ENCODE measurements around the gene HEMK1.

Gene HEMK1

GRCh38 chr3:50525191-50525910 lies 44.0 kb upstream of the HEMK1 start:
- Histone ChIP-seq H3K36me3 (no peaks in the 10 kb centered on the region), H3K4me3 (ENCODE audit: low read depth, low read length) (no peak overlapping the region), H3K27me3 (no peaks in the 10 kb centered on the region), H3K9me3 (no peaks in the 10 kb centered on the region), H3K4me1 (peaks cover 8% of the 10 kb centered on the region)
- no peak for DNase-seq
- TF ChIP-seq, protein P1, sequence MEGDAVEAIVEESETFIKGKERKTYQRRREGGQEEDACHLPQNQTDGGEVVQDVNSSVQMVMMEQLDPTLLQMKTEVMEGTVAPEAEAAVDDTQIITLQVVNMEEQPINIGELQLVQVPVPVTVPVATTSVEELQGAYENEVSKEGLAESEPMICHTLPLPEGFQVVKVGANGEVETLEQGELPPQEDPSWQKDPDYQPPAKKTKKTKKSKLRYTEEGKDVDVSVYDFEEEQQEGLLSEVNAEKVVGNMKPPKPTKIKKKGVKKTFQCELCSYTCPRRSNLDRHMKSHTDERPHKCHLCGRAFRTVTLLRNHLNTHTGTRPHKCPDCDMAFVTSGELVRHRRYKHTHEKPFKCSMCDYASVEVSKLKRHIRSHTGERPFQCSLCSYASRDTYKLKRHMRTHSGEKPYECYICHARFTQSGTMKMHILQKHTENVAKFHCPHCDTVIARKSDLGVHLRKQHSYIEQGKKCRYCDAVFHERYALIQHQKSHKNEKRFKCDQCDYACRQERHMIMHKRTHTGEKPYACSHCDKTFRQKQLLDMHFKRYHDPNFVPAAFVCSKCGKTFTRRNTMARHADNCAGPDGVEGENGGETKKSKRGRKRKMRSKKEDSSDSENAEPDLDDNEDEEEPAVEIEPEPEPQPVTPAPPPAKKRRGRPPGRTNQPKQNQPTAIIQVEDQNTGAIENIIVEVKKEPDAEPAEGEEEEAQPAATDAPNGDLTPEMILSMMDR (IDR thresholded peaks at IDR 0.05; ENCODE audit: low read depth, low read length) = no peak

DNA sequence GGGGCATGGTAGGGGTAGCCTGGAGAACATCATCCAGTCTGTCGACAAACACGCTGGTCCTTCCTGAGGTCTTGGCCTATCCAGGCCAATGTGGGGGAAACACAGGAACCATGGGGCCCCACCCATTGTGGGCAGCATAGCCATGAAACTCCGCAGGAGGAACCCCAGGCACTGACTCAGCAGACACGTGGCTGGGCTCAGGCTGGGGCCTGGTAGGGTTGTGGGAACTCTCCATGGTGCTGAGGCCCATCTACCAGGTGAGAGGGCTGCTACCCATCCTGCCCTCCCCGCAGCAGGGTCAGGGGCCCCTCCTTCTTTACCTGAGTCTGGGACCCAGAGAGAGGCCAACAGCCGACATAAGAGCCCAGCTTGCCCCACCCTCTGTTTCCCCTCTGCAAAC lies 43.3 kb upstream of the HEMK1 start:
- Histone ChIP-seq H3K27me3 (no peaks in the 10 kb centered on the region), H3K4me3 (ENCODE audit: low read depth, low read length) (no peak overlapping the region), H3K9me3 (no peaks in the 10 kb centered on the region), H3K4me1 (peaks cover 4% of the 10 kb centered on the region), H3K36me3 (no peaks in the 10 kb centered on the region)
- DNase-seq = no peak
- TF ChIP-seq, protein P1 (IDR thresholded peaks at IDR 0.05; ENCODE audit: low read depth, low read length) = no peak

GRCh38 chr3:50530001-50530970 lies 39.0 kb upstream of the HEMK1 start:
- TF ChIP-seq, protein P1 (IDR thresholded peaks at IDR 0.05; ENCODE audit: low read depth, low read length) = no peak
- Histone ChIP-seq H3K36me3 (no peaks in the 10 kb centered on the region), H3K9me3 (no peaks in the 10 kb centered on the region), H3K4me1 (no peaks in the 10 kb centered on the region; the same call in 1 of the 2 replicates), H3K27me3 (no peaks in the 10 kb centered on the region), H3K4me3 (ENCODE audit: low read depth, low read length) (no peak overlapping the region)
- no peak for DNase-seq

GRCh38 chr3:50531201-50531600 lies 38.1 kb upstream of the HEMK1 start:
- H3K9me3 ChIP-seq = no peaks in the 10 kb centered on the region
- H3K27me3 ChIP-seq = no peaks in the 10 kb centered on the region
- no peaks in the 10 kb centered on the region for H3K4me1 ChIP-seq
- TF ChIP-seq, protein P1 (IDR thresholded peaks at IDR 0.05; ENCODE audit: low read depth, low read length) = no peak
- H3K4me3 ChIP-seq (ENCODE audit: low read depth, low read length) = no peak overlapping the region
- no peaks in the 10 kb centered on the region for H3K36me3 ChIP-seq
- DNase-seq = no peak

DNA sequence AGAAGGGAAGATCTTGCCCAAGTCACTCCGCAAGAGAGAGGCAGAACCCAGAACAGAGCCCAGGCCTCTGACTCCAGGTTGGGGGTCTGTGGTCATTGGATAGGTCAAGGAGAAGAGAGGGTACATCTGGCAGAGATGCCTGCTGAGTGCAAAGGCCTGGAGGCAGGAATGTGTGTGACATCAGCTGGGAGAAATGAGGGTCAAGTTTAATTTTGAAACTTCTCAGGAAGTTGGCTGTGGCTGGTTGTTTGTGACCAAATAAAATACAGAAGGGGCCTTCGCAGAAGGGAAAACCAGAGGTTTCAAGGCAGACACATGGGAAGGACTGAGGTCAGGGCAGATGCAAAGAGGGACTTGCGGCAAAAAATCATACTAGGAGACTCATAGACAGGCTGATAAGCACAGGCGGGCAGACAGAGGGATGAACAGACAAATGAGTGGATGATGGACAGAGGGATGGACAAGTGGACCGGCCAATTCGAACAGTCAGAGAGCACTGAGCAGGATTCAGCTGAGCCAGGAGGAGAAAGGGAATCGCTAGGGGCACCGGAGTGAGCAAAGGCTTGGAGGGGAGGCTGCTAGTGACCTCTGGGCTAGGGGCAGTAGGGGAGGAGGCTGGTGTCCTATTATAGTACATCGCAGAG lies 37.1 kb upstream of the HEMK1 start:
- TF ChIP-seq, protein P1 (IDR thresholded peaks at IDR 0.05; ENCODE audit: low read depth, low read length) = no peak
- Histone ChIP-seq H3K36me3 (no peaks in the 10 kb centered on the region), H3K4me1 (no peaks in the 10 kb centered on the region), H3K4me3 (ENCODE audit: low read depth, low read length) (no peak overlapping the region), H3K27me3 (no peaks in the 10 kb centered on the region), H3K9me3 (no peaks in the 10 kb centered on the region)
- no peak for DNase-seq

Measured in BE2C (cell line).